ENCODE results near the gene FAN1.

DNA sequence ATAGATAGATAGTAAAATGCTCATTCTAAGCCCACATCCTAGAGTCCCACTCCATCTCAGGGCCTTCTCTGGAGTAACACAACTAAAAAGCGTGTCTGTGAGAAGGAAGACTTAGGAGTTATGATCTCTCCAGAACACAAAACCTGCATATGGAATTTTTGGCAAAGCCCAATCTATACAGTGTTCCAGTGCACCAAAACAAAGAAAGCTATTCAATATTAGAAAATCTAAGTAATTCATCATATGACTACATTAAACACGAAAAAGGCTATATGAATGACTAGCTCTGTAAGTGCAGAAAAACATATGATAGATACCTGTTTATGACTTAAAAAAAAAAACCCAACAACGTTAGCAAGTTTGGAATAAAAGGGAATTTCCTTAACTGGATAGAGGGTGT is 60.0 kb downstream of the FAN1 start:
- TF ChIP-seq TEAD4 (IDR thresholded peaks at IDR 0.05; ENCODE audit: low read length) (no peak), TEAD4 (CRISPR knock-in tag; IDR thresholded peaks at IDR 0.05; ENCODE audit: borderline replicate concordance) (no peak), RFX5 (IDR thresholded peaks at IDR 0.05; ENCODE audit: low read depth, low read length) (no peak), MYBL2 (IDR thresholded peaks at IDR 0.05; ENCODE audit: low read depth) (no peak), MYBL2 (CRISPR knock-in tag; IDR thresholded peaks at IDR 0.05; ENCODE audit: borderline replicate concordance) (no peak), ZNF121 (CRISPR knock-in tag; conservative IDR thresholded peaks at IDR 0.05) (no peak), ZNF717 (CRISPR knock-in tag; IDR thresholded peaks at IDR 0.05) (no peak), MXI1 (IDR thresholded peaks at IDR 0.05; ENCODE audit: low read depth, low read length) (no peak), EZH2 (IDR thresholded peaks at IDR 0.05; ENCODE audit: borderline replicate concordance, low read depth, low read length) (no peak), EP300 (IDR thresholded peaks at IDR 0.05; ENCODE audit: low read length) (no peak)
- TF ChIP-seq, protein P1, sequence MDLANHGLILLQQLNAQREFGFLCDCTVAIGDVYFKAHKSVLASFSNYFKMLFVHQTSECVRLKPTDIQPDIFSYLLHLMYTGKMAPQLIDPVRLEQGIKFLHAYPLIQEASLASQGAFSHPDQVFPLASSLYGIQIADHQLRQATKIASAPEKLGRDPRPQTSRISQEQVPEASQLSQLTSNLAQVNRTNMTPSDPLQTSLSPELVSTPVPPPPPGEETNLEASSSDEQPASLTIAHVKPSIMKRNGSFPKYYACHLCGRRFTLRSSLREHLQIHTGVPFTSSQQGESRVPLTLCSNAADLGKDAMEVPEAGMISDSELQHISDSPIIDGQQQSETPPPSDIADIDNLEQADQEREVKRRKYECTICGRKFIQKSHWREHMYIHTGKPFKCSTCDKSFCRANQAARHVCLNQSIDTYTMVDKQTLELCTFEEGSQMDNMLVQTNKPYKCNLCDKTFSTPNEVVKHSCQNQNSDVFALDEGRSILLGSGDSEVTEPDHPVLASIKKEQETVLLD (IDR thresholded peaks at IDR 0.05): no peak
- TF ChIP-seq, protein P2, sequence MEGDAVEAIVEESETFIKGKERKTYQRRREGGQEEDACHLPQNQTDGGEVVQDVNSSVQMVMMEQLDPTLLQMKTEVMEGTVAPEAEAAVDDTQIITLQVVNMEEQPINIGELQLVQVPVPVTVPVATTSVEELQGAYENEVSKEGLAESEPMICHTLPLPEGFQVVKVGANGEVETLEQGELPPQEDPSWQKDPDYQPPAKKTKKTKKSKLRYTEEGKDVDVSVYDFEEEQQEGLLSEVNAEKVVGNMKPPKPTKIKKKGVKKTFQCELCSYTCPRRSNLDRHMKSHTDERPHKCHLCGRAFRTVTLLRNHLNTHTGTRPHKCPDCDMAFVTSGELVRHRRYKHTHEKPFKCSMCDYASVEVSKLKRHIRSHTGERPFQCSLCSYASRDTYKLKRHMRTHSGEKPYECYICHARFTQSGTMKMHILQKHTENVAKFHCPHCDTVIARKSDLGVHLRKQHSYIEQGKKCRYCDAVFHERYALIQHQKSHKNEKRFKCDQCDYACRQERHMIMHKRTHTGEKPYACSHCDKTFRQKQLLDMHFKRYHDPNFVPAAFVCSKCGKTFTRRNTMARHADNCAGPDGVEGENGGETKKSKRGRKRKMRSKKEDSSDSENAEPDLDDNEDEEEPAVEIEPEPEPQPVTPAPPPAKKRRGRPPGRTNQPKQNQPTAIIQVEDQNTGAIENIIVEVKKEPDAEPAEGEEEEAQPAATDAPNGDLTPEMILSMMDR (IDR thresholded peaks at IDR 0.05 in 2 of 3, conservative IDR thresholded peaks at IDR 0.05 in 1 of 3; ENCODE audit: insufficient read depth in 2 of 3, low read depth in 1 of 3, low read length in 3 of 3): no peak
- TF ChIP-seq, protein P3, sequence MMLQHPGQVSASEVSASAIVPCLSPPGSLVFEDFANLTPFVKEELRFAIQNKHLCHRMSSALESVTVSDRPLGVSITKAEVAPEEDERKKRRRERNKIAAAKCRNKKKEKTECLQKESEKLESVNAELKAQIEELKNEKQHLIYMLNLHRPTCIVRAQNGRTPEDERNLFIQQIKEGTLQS (IDR thresholded peaks at IDR 0.05): no peak
- TF ChIP-seq, protein P3 (CRISPR knock-in tag; conservative IDR thresholded peaks at IDR 0.05): no peak
- TF ChIP-seq, protein P4, sequence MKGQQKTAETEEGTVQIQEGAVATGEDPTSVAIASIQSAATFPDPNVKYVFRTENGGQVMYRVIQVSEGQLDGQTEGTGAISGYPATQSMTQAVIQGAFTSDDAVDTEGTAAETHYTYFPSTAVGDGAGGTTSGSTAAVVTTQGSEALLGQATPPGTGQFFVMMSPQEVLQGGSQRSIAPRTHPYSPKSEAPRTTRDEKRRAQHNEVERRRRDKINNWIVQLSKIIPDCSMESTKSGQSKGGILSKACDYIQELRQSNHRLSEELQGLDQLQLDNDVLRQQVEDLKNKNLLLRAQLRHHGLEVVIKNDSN (CRISPR knock-in tag; IDR thresholded peaks at IDR 0.05): no peak
